Nephron progenitor cell (in vitro differentiated cells): ENCODE measurements around the gene TMCO4.
A peak's percentile ranks its signal among the peaks of the same experiment; 100 is the strongest.

ENCODE experiments used
- DNase-seq: peaks from one replicate; pipeline ENCODE4 v3.0.0; 2021
- H3K27ac Mint-ChIP-seq: 2 replicates; pipeline ENCODE4 v1.8.0; 2021; ENCODE audit warnings: mild to moderate bottlenecking, moderate library complexity, mixed read lengths
- H3K27me3 Mint-ChIP-seq: 2 replicates; pipeline ENCODE4 v1.8.0; 2021; ENCODE audit warnings: mild to moderate bottlenecking, low read depth, mixed read lengths; ENCODE audit not compliant: poor library complexity
- H3K36me3 Mint-ChIP-seq: 2 replicates; pipeline ENCODE4 v1.8.0; 2021; ENCODE audit warnings: low read depth, mixed read lengths
- H3K4me1 Mint-ChIP-seq: 2 replicates; pipeline ENCODE4 v1.8.0; 2021; ENCODE audit warnings: mixed read lengths
- H3K4me3 Mint-ChIP-seq: 2 replicates; pipeline ENCODE4 v1.8.0; 2021; ENCODE audit warnings: mild to moderate bottlenecking, moderate library complexity, mixed read lengths
- H3K9me3 Mint-ChIP-seq: 2 replicates; pipeline ENCODE4 v1.8.0; 2021; ENCODE audit warnings: mild to moderate bottlenecking, moderate library complexity, mixed read lengths
- CTCF ChIP-seq: fragments of 200-600 bp; sonication (generic); IDR thresholded peaks from 2 replicates; pipeline ENCODE4 v1.5.0; 2021; ENCODE audit warnings: antibody characterized with exemption

Gene TMCO4

GRCh38 chr1:19656780-19657466 lies 142.8 kb downstream of the TMCO4 start:
- peak; percentile 65 for DNase-seq
- H3K27ac Mint-ChIP-seq = no peak overlapping the region
- H3K4me3 Mint-ChIP-seq = no peak overlapping the region
- H3K4me1 Mint-ChIP-seq = peaks cover 30% of the 10 kb centered on the region
- no peaks in the 10 kb centered on the region for H3K9me3 Mint-ChIP-seq
- TF ChIP-seq CTCF = no peak
- peaks cover 35% of the 10 kb centered on the region for H3K27me3 Mint-ChIP-seq
- no peaks in the 10 kb centered on the region for H3K36me3 Mint-ChIP-seq

GRCh38 chr1:19656134-19656779 lies 143.5 kb downstream of the TMCO4 start:
- Mint-ChIP-seq H3K9me3 (no peaks in the 10 kb centered on the region), H3K4me1 (peaks cover 30% of the 10 kb centered on the region), H3K4me3 (no peak overlapping the region), H3K27ac (no peak overlapping the region), H3K27me3 (peaks cover 28% of the 10 kb centered on the region), H3K36me3 (no peaks in the 10 kb centered on the region)
- no peak for DNase-seq
- no peak for TF ChIP-seq CTCF

- H3K9me3 Mint-ChIP-seq = no peaks in the 10 kb centered on the region
- DNase-seq = no peak
- H3K4me3 Mint-ChIP-seq = no peak overlapping the region
- H3K27ac Mint-ChIP-seq = no peak overlapping the region
- peaks cover 30% of the 10 kb centered on the region for H3K4me1 Mint-ChIP-seq
- TF ChIP-seq CTCF = no peak
- peaks cover 24% of the 10 kb centered on the region for H3K27me3 Mint-ChIP-seq
- H3K36me3 Mint-ChIP-seq = no peaks in the 10 kb centered on the region
Observed at GRCh38 chr1:19655718-19656080, 144.0 kb downstream of the TMCO4 start.

GRCh38 chr1:19654886-19655717 lies 144.6 kb downstream of the TMCO4 start:
- TF ChIP-seq CTCF = no peak
- Mint-ChIP-seq H3K9me3 (no peaks in the 10 kb centered on the region), H3K36me3 (no peaks in the 10 kb centered on the region), H3K27me3 (peaks cover 24% of the 10 kb centered on the region), H3K27ac (no peak overlapping the region), H3K4me3 (no peak overlapping the region), H3K4me1 (peaks cover 30% of the 10 kb centered on the region)
- DNase-seq = no peak

GRCh38 chr1:19654386-19654785 lies 145.3 kb downstream of the TMCO4 start:
- no peak for DNase-seq
- no peak overlapping the region for H3K27ac Mint-ChIP-seq
- no peak overlapping the region for H3K4me3 Mint-ChIP-seq
- peaks cover 26% of the 10 kb centered on the region for H3K4me1 Mint-ChIP-seq
- H3K27me3 Mint-ChIP-seq = peaks cover 19% of the 10 kb centered on the region
- no peak for TF ChIP-seq CTCF
- no peaks in the 10 kb centered on the region for H3K9me3 Mint-ChIP-seq
- no peaks in the 10 kb centered on the region for H3K36me3 Mint-ChIP-seq
